ENCODE data around the gene CLEC16A.

The CLEC16A gene

DNA sequence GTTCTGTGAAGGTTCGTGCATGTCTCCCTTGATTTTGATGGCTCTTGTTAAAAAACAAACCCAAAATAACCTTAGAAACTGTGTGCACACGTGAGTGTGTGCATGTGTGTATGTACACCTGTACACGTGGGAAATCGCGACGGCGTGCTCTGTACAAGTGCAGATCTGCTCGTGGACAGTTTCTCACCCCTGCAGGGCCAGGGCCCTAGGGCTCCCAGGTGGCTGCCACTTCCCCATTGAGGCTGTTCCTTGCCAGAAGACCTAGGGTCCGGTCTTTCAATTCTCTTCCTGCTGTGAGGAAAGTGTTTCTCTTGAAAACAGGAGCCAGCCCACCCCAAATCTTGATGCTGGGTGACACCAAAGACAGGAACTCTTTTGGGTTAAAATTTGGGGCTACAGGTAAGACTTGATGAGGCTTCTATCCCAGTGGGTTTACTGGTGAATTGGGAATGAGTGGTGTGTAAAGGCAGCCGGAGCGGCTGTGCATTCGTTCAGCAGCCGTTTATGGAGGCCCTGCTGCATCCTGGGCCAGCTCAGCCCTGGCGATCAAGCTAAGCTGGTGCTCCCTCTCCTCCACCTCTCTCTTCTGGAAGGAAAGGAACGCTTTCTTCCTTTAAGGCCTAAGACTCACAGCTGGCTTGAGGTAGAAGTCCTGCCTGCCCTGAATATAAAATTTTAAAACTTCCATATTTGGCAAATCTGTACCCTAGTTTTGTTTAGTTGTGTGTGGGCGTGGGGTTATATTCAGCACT, 137.9 kb downstream of the CLEC16A start:
- Histone ChIP-seq H3K4me3 (ENCODE audit: low read length) (no peak overlapping the region), H3K4me1 (ENCODE audit: control insufficient read depth, insufficient read depth, low read length) (peaks cover 13% of the 10 kb centered on the region), H3K36me3 (ENCODE audit: control insufficient read depth, insufficient read depth, low read length) (no peaks in the 10 kb centered on the region), H3K9me3 (ENCODE audit: control insufficient read depth, low read length) (no peaks in the 10 kb centered on the region), H3K9ac (ENCODE audit: low read length) (no peak overlapping the region), H3K27me3 (ENCODE audit: control insufficient read depth, insufficient read depth, low read length) (no peaks in the 10 kb centered on the region)

DNA sequence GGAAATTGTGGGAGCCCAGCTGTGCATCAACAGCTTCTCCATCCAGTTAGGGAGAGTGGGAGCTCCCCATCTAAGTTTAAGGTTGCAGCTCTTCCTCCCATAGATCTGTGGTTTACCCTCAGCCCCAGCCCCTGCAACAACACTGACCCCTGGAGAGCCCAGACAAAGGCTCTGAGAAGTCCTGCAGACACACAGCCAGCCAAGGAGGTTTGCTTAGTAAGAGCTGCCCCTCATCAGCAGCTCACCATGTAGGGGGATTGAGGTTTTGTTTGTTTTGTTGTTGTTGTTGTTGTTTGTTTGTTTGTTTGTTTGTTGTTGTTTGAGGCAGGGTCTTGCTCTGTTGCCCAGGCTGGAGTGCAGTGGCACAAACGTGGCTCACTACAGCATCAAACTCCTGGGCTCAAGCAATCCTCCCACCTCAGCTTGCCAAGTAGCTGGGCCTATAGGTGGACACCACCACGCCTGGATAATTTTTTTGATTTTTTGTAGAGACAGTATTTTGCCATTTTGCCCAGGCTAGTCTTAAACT, 138.6 kb downstream of the CLEC16A start:
- Histone ChIP-seq H3K4me3 (ENCODE audit: low read length) (no peak overlapping the region), H3K27me3 (ENCODE audit: control insufficient read depth, insufficient read depth, low read length) (no peaks in the 10 kb centered on the region), H3K9me3 (ENCODE audit: control insufficient read depth, low read length) (no peaks in the 10 kb centered on the region), H3K4me1 (ENCODE audit: control insufficient read depth, insufficient read depth, low read length) (peaks cover 13% of the 10 kb centered on the region), H3K36me3 (ENCODE audit: control insufficient read depth, insufficient read depth, low read length) (no peaks in the 10 kb centered on the region), H3K9ac (ENCODE audit: low read length) (no peak overlapping the region)

DNA sequence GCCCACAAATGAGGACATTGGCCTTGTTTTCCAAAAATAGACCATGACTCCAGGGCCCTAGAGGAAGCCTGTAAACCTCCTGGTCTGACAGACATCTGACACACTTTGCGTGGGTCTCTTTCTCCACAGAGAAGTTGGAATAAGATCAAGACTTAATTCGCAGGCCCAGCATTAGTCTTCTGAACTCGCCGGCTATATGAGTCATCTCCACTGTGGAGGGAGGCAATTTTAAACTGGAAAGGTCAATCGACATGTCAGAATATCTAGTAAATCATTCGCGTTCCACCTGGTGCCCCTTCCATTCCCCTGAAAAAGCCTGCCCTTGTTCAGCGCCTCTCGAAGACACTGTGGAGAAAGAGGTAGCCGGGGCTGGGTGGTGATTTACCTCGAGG, 140.1 kb downstream of the CLEC16A start:
- Histone ChIP-seq H3K36me3 (ENCODE audit: control insufficient read depth, insufficient read depth, low read length) (no peaks in the 10 kb centered on the region), H3K4me3 (ENCODE audit: low read length) (no peak overlapping the region), H3K4me1 (ENCODE audit: control insufficient read depth, insufficient read depth, low read length) (no peaks in the 10 kb centered on the region), H3K9ac (ENCODE audit: low read length) (no peak overlapping the region), H3K27me3 (ENCODE audit: control insufficient read depth, insufficient read depth, low read length) (no peaks in the 10 kb centered on the region), H3K9me3 (ENCODE audit: control insufficient read depth, low read length) (no peaks in the 10 kb centered on the region)

DNA sequence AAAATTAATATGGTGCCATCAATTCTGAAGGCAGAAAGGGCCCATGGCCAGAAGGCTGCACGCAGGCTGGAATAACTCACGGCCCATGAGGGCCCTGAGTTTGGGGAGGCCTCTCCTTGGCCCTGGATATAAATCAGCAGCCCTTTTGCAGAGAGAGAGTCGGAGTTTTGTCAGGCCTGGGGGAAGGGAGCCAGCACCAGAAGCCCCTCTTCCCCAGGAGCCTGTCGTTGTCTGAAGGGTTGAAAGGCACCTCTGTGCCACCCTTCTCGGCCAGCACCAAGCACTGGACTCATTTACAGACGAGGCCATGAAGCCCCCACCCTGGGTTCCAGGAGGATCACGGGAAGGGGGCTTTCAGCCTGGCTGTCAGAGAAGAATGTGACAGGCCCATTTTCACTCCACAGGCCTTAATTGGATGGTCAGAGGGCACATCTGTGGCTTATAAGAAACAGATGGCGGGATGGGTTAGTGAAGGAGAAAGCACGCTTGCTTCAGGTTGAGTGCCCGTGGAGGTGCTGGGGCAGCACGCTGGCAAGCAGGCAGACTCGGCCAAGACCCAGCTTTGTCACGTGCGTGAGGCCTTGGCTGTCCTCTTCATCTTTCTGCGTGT, 140.6 kb downstream of the CLEC16A start:
- Histone ChIP-seq H3K9ac (ENCODE audit: low read length) (no peak overlapping the region), H3K9me3 (ENCODE audit: control insufficient read depth, low read length) (no peaks in the 10 kb centered on the region), H3K4me1 (ENCODE audit: control insufficient read depth, insufficient read depth, low read length) (no peaks in the 10 kb centered on the region), H3K27me3 (ENCODE audit: control insufficient read depth, insufficient read depth, low read length) (no peaks in the 10 kb centered on the region), H3K36me3 (ENCODE audit: control insufficient read depth, insufficient read depth, low read length) (no peaks in the 10 kb centered on the region), H3K4me3 (ENCODE audit: low read length) (no peak overlapping the region)

DNA sequence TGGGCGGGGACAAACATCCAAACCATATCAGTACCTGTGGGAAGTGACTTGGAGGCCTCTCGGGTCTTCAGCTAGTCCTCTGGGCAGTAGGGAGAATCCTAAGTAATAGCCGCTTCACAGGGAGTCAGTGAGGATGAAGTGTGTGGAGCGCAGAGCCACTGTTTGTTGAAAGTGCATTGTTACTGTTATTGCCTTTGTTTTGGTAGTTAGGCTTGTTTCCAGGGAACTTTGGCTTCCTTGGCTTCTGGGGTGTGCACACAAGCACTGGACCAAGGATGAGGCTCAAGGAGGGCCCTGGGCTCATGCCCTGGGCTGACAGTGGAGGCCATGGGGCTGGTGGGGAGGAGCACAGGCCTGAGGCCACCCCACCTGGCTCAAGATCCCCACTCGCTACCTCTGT, 141.6 kb downstream of the CLEC16A start:
- Histone ChIP-seq H3K27me3 (ENCODE audit: control insufficient read depth, insufficient read depth, low read length) (no peaks in the 10 kb centered on the region), H3K9me3 (ENCODE audit: control insufficient read depth, low read length) (no peaks in the 10 kb centered on the region), H3K4me3 (ENCODE audit: low read length) (no peak overlapping the region), H3K4me1 (ENCODE audit: control insufficient read depth, insufficient read depth, low read length) (no peaks in the 10 kb centered on the region), H3K9ac (ENCODE audit: low read length) (no peak overlapping the region), H3K36me3 (ENCODE audit: control insufficient read depth, insufficient read depth, low read length) (no peaks in the 10 kb centered on the region)

DNA sequence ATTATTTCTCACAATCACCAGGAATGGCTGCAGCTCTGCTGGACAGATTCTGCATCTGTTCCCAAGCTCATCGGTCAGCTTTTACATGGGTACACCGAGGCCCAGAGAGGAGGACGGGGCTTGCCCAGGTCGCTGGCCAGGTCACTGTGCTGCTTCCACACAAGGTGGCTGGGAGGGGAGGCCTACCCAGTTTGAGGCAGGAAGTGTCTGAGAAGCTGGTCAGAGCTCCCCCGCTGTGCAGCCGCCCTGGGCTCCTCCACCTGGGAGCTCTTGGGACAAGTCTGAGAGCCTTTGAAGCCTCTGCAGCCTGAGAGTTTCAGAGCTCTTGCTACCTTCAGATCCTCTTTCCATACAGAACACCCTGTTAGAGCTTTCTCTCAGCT, 143.3 kb downstream of the CLEC16A start:
- H3K9me3 ChIP-seq (ENCODE audit: control insufficient read depth, low read length), result no peaks in the 10 kb centered on the region
- no peaks in the 10 kb centered on the region for H3K27me3 ChIP-seq (ENCODE audit: control insufficient read depth, insufficient read depth, low read length)
- no peaks in the 10 kb centered on the region for H3K36me3 ChIP-seq (ENCODE audit: control insufficient read depth, insufficient read depth, low read length)
- H3K4me3 ChIP-seq (ENCODE audit: low read length), result no peak overlapping the region
- H3K9ac ChIP-seq (ENCODE audit: low read length), result no peak overlapping the region
- no peaks in the 10 kb centered on the region for H3K4me1 ChIP-seq (ENCODE audit: control insufficient read depth, insufficient read depth, low read length)

DNA sequence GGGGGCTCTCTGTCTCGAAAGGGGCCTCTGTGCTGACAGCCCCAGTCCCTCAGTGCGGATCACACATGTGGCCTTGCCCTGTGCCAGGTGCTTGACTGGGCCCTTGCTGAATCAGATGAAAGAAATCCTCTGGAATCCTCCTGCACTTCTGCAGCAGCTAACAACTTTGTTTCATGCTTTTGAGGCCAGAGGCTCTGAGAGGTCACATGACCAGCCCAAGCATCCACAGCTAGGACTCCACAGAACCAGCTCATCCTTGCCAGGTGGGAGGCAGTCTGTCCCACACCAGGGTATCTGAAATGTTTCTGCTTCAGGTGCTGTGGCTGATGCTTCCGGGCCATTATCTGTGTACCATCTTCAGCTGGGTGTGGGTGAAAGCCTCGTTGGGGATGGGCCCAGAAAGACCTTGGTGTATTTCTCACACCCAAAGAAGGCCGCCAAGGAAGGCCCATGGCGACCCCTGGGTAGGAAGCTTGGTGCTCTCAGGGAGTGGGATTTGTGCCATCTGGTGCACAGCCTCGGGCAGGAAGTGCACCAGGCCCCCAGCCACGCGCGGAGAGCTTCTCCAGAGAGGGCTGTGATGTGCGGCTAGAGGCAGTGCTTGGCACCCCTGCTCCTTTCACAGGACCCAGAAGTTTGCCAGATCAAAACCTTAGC, 143.8 kb downstream of the CLEC16A start:
- no peaks in the 10 kb centered on the region for H3K9me3 ChIP-seq (ENCODE audit: control insufficient read depth, low read length)
- H3K36me3 ChIP-seq (ENCODE audit: control insufficient read depth, insufficient read depth, low read length), result no peaks in the 10 kb centered on the region
- no peak overlapping the region for H3K4me3 ChIP-seq (ENCODE audit: low read length)
- peaks cover under 1% of the 10 kb centered on the region for H3K4me1 ChIP-seq (ENCODE audit: control insufficient read depth, insufficient read depth, low read length)
- H3K27me3 ChIP-seq (ENCODE audit: control insufficient read depth, insufficient read depth, low read length), result no peaks in the 10 kb centered on the region
- H3K9ac ChIP-seq (ENCODE audit: low read length), result no peak overlapping the region

DNA sequence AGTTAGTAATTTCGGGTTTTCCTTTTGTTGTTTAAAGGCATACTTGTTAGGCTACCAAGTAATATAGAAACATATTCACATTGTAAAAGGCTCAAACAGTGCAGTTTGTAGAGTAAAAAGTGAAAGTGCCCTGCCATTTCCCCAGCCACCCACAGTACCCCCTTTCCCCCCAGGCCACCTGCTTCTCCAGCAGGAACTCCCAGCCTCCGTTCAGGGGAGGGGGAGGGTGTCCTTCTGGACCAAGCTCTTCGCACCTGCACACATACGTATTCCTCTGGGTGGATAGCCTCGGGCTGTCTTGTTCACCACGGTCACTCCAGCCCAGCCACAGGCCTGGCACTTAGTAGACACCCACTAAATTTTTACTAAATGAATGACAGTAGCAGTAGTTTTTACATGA, 144.5 kb downstream of the CLEC16A start:
- Histone ChIP-seq H3K4me3 (ENCODE audit: low read length) (no peak overlapping the region), H3K9ac (ENCODE audit: low read length) (no peak overlapping the region), H3K27me3 (ENCODE audit: control insufficient read depth, insufficient read depth, low read length) (no peaks in the 10 kb centered on the region), H3K4me1 (ENCODE audit: control insufficient read depth, insufficient read depth, low read length) (peaks cover 7% of the 10 kb centered on the region), H3K9me3 (ENCODE audit: control insufficient read depth, low read length) (no peaks in the 10 kb centered on the region), H3K36me3 (ENCODE audit: control insufficient read depth, insufficient read depth, low read length) (no peaks in the 10 kb centered on the region)

DNA sequence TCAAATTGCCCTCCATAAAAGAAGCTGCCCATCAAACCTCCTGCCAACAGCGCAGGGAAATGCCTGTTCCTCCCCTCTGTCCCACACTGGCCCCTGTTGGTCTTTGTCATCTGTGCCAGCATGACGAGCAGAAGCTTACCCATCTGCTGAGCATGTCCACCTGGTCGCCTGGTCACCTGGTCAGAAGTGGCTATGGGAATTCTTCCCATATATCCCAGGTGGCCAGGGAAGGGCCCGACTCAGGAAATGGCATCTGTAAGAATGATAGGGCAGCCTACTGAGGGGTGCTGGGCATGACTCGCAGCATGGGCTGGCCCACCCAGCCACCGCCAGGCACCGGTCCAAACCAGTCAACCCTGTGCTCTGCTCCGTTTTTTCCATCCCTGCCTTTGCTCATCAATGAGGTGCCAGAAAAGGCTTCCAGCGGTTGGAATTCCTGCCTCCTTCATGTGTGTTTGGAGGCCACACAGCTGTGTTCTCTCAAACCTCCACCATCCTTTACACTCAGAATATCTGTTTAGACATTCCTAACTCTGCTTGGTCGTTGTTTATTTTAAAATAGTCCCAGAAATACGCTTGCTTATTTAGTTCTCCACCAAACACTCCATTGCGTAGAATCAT, 145.2 kb downstream of the CLEC16A start:
- H3K4me1 ChIP-seq (ENCODE audit: control insufficient read depth, insufficient read depth, low read length), result peaks cover 14% of the 10 kb centered on the region
- H3K36me3 ChIP-seq (ENCODE audit: control insufficient read depth, insufficient read depth, low read length), result no peaks in the 10 kb centered on the region
- H3K27me3 ChIP-seq (ENCODE audit: control insufficient read depth, insufficient read depth, low read length), result no peaks in the 10 kb centered on the region
- H3K9ac ChIP-seq (ENCODE audit: low read length), result no peak overlapping the region
- H3K4me3 ChIP-seq (ENCODE audit: low read length), result no peak overlapping the region
- H3K9me3 ChIP-seq (ENCODE audit: control insufficient read depth, low read length), result no peaks in the 10 kb centered on the region

DNA sequence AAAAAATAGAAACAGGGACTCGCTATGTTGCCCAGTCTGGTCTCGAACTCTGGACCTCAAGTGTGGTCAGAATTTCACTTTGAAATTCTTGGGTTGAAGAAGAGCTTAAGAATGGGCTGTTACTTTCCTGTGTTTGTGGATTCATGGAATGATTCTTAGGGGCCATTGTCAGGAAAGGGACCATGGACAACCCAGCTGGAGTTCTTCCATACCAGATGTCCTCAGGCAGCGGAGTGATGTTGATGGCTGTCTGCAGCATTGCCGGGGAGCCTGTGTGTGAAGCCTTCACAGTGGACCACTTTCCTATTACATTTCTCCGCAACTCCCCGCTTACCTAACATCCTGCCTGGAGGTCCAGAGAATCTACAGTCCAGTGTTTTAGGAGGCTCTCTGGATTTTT, 145.9 kb downstream of the CLEC16A start:
- no peak overlapping the region for H3K4me3 ChIP-seq (ENCODE audit: low read length)
- H3K4me1 ChIP-seq (ENCODE audit: control insufficient read depth, insufficient read depth, low read length), result peaks cover 14% of the 10 kb centered on the region
- no peaks in the 10 kb centered on the region for H3K9me3 ChIP-seq (ENCODE audit: control insufficient read depth, low read length)
- no peak overlapping the region for H3K9ac ChIP-seq (ENCODE audit: low read length)
- H3K36me3 ChIP-seq (ENCODE audit: control insufficient read depth, insufficient read depth, low read length), result no peaks in the 10 kb centered on the region
- no peaks in the 10 kb centered on the region for H3K27me3 ChIP-seq (ENCODE audit: control insufficient read depth, insufficient read depth, low read length)

DNA sequence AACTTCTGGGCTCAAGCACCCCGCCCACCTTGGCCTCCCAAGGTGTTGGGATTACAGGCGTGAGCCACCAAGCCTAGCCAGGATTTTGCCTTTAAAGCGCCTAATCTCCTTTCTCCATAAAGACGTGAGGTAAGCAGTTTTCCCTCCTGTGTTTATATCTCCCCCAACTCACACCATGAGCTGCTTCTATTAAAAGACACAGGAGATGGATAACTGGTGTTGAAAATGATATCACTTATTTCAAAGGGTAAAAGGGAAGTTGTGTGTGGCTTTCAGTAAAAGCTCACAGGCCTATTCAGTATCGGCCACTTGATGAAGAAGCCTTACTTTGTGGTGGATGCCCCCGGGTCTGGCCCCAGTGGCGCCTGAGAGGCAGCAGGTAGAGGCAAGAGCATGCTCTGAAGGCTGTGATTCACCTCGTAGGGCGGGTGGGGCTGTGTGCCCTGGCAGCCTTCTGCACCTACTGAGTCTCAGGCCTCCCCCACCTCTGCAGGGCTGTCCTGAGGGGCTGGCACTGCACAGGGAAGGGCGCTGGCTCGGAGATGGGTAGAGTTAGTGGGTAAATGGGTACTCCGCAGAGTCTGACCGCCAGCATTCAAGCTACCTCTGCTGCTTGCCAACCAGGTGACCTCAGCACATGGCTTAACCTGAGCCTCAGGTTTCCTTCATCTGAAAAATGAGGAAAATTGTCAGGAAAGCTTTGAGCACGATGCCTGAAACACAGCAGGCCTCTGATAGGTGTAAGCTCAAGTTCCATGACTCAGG, 146.8 kb downstream of the CLEC16A start:
- no peaks in the 10 kb centered on the region for H3K36me3 ChIP-seq (ENCODE audit: control insufficient read depth, insufficient read depth, low read length)
- no peaks in the 10 kb centered on the region for H3K27me3 ChIP-seq (ENCODE audit: control insufficient read depth, insufficient read depth, low read length)
- H3K9me3 ChIP-seq (ENCODE audit: control insufficient read depth, low read length), result no peaks in the 10 kb centered on the region
- no peak overlapping the region for H3K4me3 ChIP-seq (ENCODE audit: low read length)
- no peak overlapping the region for H3K9ac ChIP-seq (ENCODE audit: low read length)
- H3K4me1 ChIP-seq (ENCODE audit: control insufficient read depth, insufficient read depth, low read length), result peaks cover 14% of the 10 kb centered on the region

All from mucosa of stomach (tissue), 1 donor.